ENCODE measurements around the gene TMEM126B. TPM values are rescaled to one million over a fixed set of nuclear protein-coding genes. Genes with fewer than 3 reads are reported as not detected.
A peak's percentile ranks its signal among the peaks of the same experiment; 100 is the strongest.

The TMEM126B gene
- total and polyA plus RNA-seq, 8 donors: 4.3 to 104 (median 59.6) TPM

DNA sequence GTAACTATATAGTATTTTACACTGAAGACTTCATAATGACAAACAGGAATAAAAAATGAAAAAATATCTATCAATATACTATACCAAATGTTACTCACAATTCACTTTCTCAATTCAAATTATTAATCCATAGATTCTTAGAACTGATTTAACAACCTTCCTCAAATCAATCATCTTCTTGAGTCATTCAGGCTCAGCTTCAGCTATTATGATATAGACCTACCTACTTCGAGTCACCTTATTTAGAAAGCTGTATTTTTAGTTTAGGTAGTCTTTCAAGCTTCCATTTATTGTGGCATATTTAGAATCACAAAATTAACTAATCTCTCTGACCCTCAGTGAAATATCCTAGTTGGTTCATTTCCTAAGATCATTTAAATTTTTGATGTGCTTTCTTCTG lies 28.4 kb downstream of the TMEM126B start:
- H3K27me3 ChIP-seq: no peaks in the 10 kb centered on the region
- TF ChIP-seq, protein P1, sequence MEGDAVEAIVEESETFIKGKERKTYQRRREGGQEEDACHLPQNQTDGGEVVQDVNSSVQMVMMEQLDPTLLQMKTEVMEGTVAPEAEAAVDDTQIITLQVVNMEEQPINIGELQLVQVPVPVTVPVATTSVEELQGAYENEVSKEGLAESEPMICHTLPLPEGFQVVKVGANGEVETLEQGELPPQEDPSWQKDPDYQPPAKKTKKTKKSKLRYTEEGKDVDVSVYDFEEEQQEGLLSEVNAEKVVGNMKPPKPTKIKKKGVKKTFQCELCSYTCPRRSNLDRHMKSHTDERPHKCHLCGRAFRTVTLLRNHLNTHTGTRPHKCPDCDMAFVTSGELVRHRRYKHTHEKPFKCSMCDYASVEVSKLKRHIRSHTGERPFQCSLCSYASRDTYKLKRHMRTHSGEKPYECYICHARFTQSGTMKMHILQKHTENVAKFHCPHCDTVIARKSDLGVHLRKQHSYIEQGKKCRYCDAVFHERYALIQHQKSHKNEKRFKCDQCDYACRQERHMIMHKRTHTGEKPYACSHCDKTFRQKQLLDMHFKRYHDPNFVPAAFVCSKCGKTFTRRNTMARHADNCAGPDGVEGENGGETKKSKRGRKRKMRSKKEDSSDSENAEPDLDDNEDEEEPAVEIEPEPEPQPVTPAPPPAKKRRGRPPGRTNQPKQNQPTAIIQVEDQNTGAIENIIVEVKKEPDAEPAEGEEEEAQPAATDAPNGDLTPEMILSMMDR (IDR thresholded peaks at IDR 0.05): no peak
- TF ChIP-seq POLR2A (IDR thresholded peaks at IDR 0.05) (no peak), POLR2AphosphoS5 (IDR thresholded peaks at IDR 0.05) (no peak), EP300 (IDR thresholded peaks at IDR 0.05) (no peak)
- H3K36me3 ChIP-seq: peaks cover 6 to 85% (median 76%) of the 10 kb centered on the region in 4 donors
- peaks cover 4 to 66% (median 51%) of the 10 kb centered on the region in 4 donors for H3K4me1 ChIP-seq
- intact Hi-C loops (cut with DNase I; ENCODE audit: low total_unique reads): no loop called here
- DNase-seq: no peak
- no peak overlapping the region for H3K4me3 ChIP-seq
- 78 to 89% (median 83%) methylated on average over 1 of the region's 1 CpG for WGBS, 5 donors
- H3K9me3 ChIP-seq: no peaks in the 10 kb centered on the region
- no peak overlapping the region for H3K27ac ChIP-seq

DNA sequence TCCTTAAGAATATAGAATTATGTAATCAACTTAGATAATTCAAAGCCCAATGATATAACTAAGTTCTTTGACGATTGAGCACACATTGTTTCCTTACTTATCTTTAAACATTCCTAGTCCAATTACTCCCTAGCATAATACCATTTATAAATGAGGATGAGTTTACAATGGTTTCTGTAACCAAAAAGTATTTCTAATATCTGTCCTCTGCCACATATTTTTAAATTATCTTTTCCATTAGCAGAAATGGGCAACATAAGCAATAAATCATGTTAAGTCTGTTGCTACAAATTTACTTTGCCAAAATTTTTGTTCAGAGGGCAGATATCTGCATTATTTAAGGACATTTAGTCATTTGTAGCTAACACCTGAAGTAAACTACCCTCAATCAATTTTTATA lies 29.8 kb downstream of the TMEM126B start:
- H3K36me3 ChIP-seq: peaks cover 6 to 87% (median 71%) of the 10 kb centered on the region in 4 donors
- peaks cover 4 to 73% (median 60%) of the 10 kb centered on the region in 4 donors for H3K4me1 ChIP-seq
- no peaks in the 10 kb centered on the region for H3K9me3 ChIP-seq
- DNase-seq: no peak
- TF ChIP-seq EP300 (IDR thresholded peaks at IDR 0.05) (no peak), POLR2AphosphoS5 (IDR thresholded peaks at IDR 0.05) (no peak), POLR2A (IDR thresholded peaks at IDR 0.05) (no peak)
- TF ChIP-seq, protein P1 (IDR thresholded peaks at IDR 0.05): no peak
- H3K4me3 ChIP-seq: no peak overlapping the region
- no peak overlapping the region for H3K27ac ChIP-seq
- H3K27me3 ChIP-seq: no peaks in the 10 kb centered on the region
- 16 to 28% (median 20%) methylated on average over 1 of the region's 1 CpG for WGBS, 5 donors
- intact Hi-C loops (cut with DNase I; ENCODE audit: low total_unique reads): no loop called here

- H3K27ac ChIP-seq: peak overlapping the region in 2 of 5 donors; percentile 9 to 98
- H3K27me3 ChIP-seq: no peaks in the 10 kb centered on the region
- H3K36me3 ChIP-seq: peaks cover 0 to 50% (median 33%) of the 10 kb centered on the region in 4 donors
- intact Hi-C loops (cut with DNase I; ENCODE audit: low total_unique reads): no loop called here
- no peak for DNase-seq
- peaks cover 11 to 78% (median 68%) of the 10 kb centered on the region in 4 donors for H3K4me1 ChIP-seq
- TF ChIP-seq POLR2AphosphoS5 (IDR thresholded peaks at IDR 0.05) (no peak), EP300 (IDR thresholded peaks at IDR 0.05) (no peak), POLR2A (IDR thresholded peaks at IDR 0.05) (no peak)
- TF ChIP-seq, protein P1 (IDR thresholded peaks at IDR 0.05): no peak
- peak overlapping the region; percentile 75 to 88 (median 82) for H3K4me3 ChIP-seq
- no peaks in the 10 kb centered on the region for H3K9me3 ChIP-seq
- WGBS, 5 donors: 2 to 8% (median 5%) methylated on average over 4 of the region's 4 CpGs
Observed at GRCh38 chr11:85661972-85662664, 33.7 kb downstream of the TMEM126B start.

DNA sequence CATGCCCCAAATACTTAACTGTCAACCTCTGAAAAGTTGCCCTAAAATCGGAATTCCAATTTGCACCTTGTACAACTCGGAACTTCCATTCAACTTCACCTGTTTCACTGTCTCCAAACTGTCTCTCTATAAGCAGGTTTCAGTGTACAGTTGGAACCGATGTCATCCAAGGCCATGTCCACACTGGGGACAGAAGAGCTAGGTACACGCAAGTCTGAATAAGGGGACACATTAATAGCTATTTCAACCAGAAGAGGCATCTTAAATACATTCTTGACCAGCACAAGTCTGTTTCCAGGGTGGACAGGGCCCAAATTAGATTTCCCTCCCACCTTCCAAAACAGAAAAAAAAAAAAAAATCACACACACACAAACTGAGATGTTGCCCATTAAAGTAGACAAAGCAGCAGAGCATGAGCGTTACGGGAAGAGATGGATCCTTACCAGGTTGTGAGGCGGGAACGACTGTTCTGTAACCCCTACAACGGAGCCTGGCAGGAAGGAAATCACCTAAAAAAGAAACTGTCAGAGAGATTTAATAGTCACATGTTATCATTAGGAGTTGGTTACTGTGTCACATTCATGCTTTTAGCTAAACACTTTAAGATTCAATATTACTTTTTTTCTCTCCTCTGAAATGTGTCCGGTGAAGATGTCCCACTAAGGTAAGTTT lies 34.8 kb downstream of the TMEM126B start:
- DNase-seq: no peak
- intact Hi-C loops (cut with DNase I; ENCODE audit: low total_unique reads): no loop called here

More for the DNA sequence above, 34.8 kb downstream of the TMEM126B start:
- H3K27me3 ChIP-seq: no peaks in the 10 kb centered on the region
- H3K27ac ChIP-seq: peak overlapping the region in 4 of 5 donors; percentile 95 to 99 (median 98)
- WGBS, 5 donors: 0 to 4% (median 3%) methylated on average over 10 of the region's 10 CpGs
- no peaks in the 10 kb centered on the region for H3K9me3 ChIP-seq
- TF ChIP-seq POLR2A (IDR thresholded peaks at IDR 0.05): no peak
- TF ChIP-seq, protein P1 (IDR thresholded peaks at IDR 0.05): no peak
- no peak for TF ChIP-seq POLR2AphosphoS5 (IDR thresholded peaks at IDR 0.05)
- no peak for TF ChIP-seq EP300 (IDR thresholded peaks at IDR 0.05)
- H3K36me3 ChIP-seq: peaks cover 0 to 39% (median 22%) of the 10 kb centered on the region in 4 donors
- H3K4me3 ChIP-seq: peak overlapping the region; percentile 75 to 88 (median 82)
- peaks cover 12 to 70% (median 59%) of the 10 kb centered on the region in 4 donors for H3K4me1 ChIP-seq

Data from stomach (tissue), 9 donors.